ENCODE results near the gene RNF207.

RNF207 gene

GRCh38 chr1:6248932-6249738, 43.2 kb downstream of the RNF207 start:
- no peaks in the 10 kb centered on the region for H3K4me1 ChIP-seq (ENCODE audit: insufficient read depth, insufficient read length)
- H3K4me3 ChIP-seq (ENCODE audit: insufficient read length, low read depth), result no peak overlapping the region
- H3K9ac ChIP-seq (ENCODE audit: insufficient read length, low read depth), result no peak overlapping the region
- DNase-seq (ENCODE audit: low read depth, low spot score), result no peak
- no peak for TF ChIP-seq ZNF274 (IDR thresholded peaks at IDR 0.05; ENCODE audit: low read depth, low read length)
- no peak for TF ChIP-seq SUZ12 (IDR thresholded peaks at IDR 0.05; ENCODE audit: extremely low read depth, insufficient read depth, insufficient read length)
- TF ChIP-seq YY1 (IDR thresholded peaks at IDR 0.05; ENCODE audit: insufficient read depth, insufficient read length), result no peak
- H3K36me3 ChIP-seq (ENCODE audit: insufficient read depth, insufficient read length, low read length), result no peaks in the 10 kb centered on the region
- peaks cover 62% of the 10 kb centered on the region for H3K27me3 ChIP-seq (ENCODE audit: insufficient read depth, insufficient read length)
- no peaks in the 10 kb centered on the region for H3K9me3 ChIP-seq (ENCODE audit: insufficient read depth, low read length)

- no peak overlapping the region for H3K4me3 ChIP-seq (ENCODE audit: insufficient read length, low read depth)
- H3K36me3 ChIP-seq (ENCODE audit: insufficient read depth, insufficient read length, low read length), result no peaks in the 10 kb centered on the region
- peaks cover 56% of the 10 kb centered on the region for H3K27me3 ChIP-seq (ENCODE audit: insufficient read depth, insufficient read length)
- H3K9me3 ChIP-seq (ENCODE audit: insufficient read depth, low read length), result no peaks in the 10 kb centered on the region
- no peak for TF ChIP-seq YY1 (IDR thresholded peaks at IDR 0.05; ENCODE audit: insufficient read depth, insufficient read length)
- TF ChIP-seq ZNF274 (IDR thresholded peaks at IDR 0.05; ENCODE audit: low read depth, low read length), result no peak
- no peak for TF ChIP-seq SUZ12 (IDR thresholded peaks at IDR 0.05; ENCODE audit: extremely low read depth, insufficient read depth, insufficient read length)
- no peaks in the 10 kb centered on the region for H3K4me1 ChIP-seq (ENCODE audit: insufficient read depth, insufficient read length)
- no peak for DNase-seq (ENCODE audit: low read depth, low spot score)
- no peak overlapping the region for H3K9ac ChIP-seq (ENCODE audit: insufficient read length, low read depth)
Measured at GRCh38 chr1:6249739-6250689, 44.1 kb downstream of the RNF207 start.

GRCh38 chr1:6251233-6251632, 45.3 kb downstream of the RNF207 start:
- no peak for DNase-seq (ENCODE audit: low read depth, low spot score)
- Histone ChIP-seq H3K27me3 (ENCODE audit: insufficient read depth, insufficient read length) (peaks cover 55% of the 10 kb centered on the region), H3K4me3 (ENCODE audit: insufficient read length, low read depth) (no peak overlapping the region), H3K4me1 (ENCODE audit: insufficient read depth, insufficient read length) (no peaks in the 10 kb centered on the region), H3K9ac (ENCODE audit: insufficient read length, low read depth) (no peak overlapping the region), H3K36me3 (ENCODE audit: insufficient read depth, insufficient read length, low read length) (no peaks in the 10 kb centered on the region), H3K9me3 (ENCODE audit: insufficient read depth, low read length) (no peaks in the 10 kb centered on the region)
- TF ChIP-seq SUZ12 (IDR thresholded peaks at IDR 0.05; ENCODE audit: extremely low read depth, insufficient read depth, insufficient read length) (no peak), YY1 (IDR thresholded peaks at IDR 0.05; ENCODE audit: insufficient read depth, insufficient read length) (no peak), ZNF274 (IDR thresholded peaks at IDR 0.05; ENCODE audit: low read depth, low read length) (no peak)

GRCh38 chr1:6251681-6252373, 45.9 kb downstream of the RNF207 start:
- TF ChIP-seq SUZ12 (IDR thresholded peaks at IDR 0.05; ENCODE audit: extremely low read depth, insufficient read depth, insufficient read length) (no peak), ZNF274 (IDR thresholded peaks at IDR 0.05; ENCODE audit: low read depth, low read length) (no peak), YY1 (IDR thresholded peaks at IDR 0.05; ENCODE audit: insufficient read depth, insufficient read length) (no peak)

GRCh38 chr1:6252374-6252710, 46.4 kb downstream of the RNF207 start:
- Histone ChIP-seq H3K4me1 (ENCODE audit: insufficient read depth, insufficient read length) (no peaks in the 10 kb centered on the region), H3K36me3 (ENCODE audit: insufficient read depth, insufficient read length, low read length) (no peaks in the 10 kb centered on the region), H3K9ac (ENCODE audit: insufficient read length, low read depth) (no peak overlapping the region), H3K27me3 (ENCODE audit: insufficient read depth, insufficient read length) (peaks cover 45% of the 10 kb centered on the region), H3K4me3 (ENCODE audit: insufficient read length, low read depth) (no peak overlapping the region), H3K9me3 (ENCODE audit: insufficient read depth, low read length) (no peaks in the 10 kb centered on the region)
- no peak for DNase-seq (ENCODE audit: low read depth, low spot score)
- TF ChIP-seq ZNF274 (IDR thresholded peaks at IDR 0.05; ENCODE audit: low read depth, low read length) (no peak), YY1 (IDR thresholded peaks at IDR 0.05; ENCODE audit: insufficient read depth, insufficient read length) (no peak), SUZ12 (IDR thresholded peaks at IDR 0.05; ENCODE audit: extremely low read depth, insufficient read depth, insufficient read length) (no peak)

More at GRCh38 chr1:6251681-6252373, 45.9 kb downstream of the RNF207 start:
- no peak for DNase-seq (ENCODE audit: low read depth, low spot score)
- H3K4me3 ChIP-seq (ENCODE audit: insufficient read length, low read depth), result no peak overlapping the region
- no peaks in the 10 kb centered on the region for H3K4me1 ChIP-seq (ENCODE audit: insufficient read depth, insufficient read length)
- H3K27me3 ChIP-seq (ENCODE audit: insufficient read depth, insufficient read length), result peaks cover 50% of the 10 kb centered on the region
- no peaks in the 10 kb centered on the region for H3K9me3 ChIP-seq (ENCODE audit: insufficient read depth, low read length)
- no peak overlapping the region for H3K9ac ChIP-seq (ENCODE audit: insufficient read length, low read depth)
- no peaks in the 10 kb centered on the region for H3K36me3 ChIP-seq (ENCODE audit: insufficient read depth, insufficient read length, low read length)

- Histone ChIP-seq H3K9me3 (ENCODE audit: insufficient read depth, low read length) (no peaks in the 10 kb centered on the region), H3K27me3 (ENCODE audit: insufficient read depth, insufficient read length) (peaks cover 34% of the 10 kb centered on the region), H3K36me3 (ENCODE audit: insufficient read depth, insufficient read length, low read length) (no peaks in the 10 kb centered on the region), H3K4me1 (ENCODE audit: insufficient read depth, insufficient read length) (no peaks in the 10 kb centered on the region), H3K9ac (ENCODE audit: insufficient read length, low read depth) (no peak overlapping the region), H3K4me3 (ENCODE audit: insufficient read length, low read depth) (no peak overlapping the region)
- no peak for DNase-seq (ENCODE audit: low read depth, low spot score)
- TF ChIP-seq SUZ12 (IDR thresholded peaks at IDR 0.05; ENCODE audit: extremely low read depth, insufficient read depth, insufficient read length) (no peak), YY1 (IDR thresholded peaks at IDR 0.05; ENCODE audit: insufficient read depth, insufficient read length) (no peak), ZNF274 (IDR thresholded peaks at IDR 0.05; ENCODE audit: low read depth, low read length) (no peak)
Measured at GRCh38 chr1:6253380-6253779, 47.5 kb downstream of the RNF207 start.

Data from NT2/D1 (cell line).